Measurements from ENCODE around the gene BATF2. TPM values are rescaled to one million over a fixed set of nuclear protein-coding genes. Genes with fewer than 3 reads are reported as not detected.

BATF2 gene
- total and polyA plus RNA-seq, 3 donors from 2014 or later, result 0.94 to 2.7 (median 1.5) TPM

GRCh38 chr11:64967375-64967774, 29.4 kb downstream of the BATF2 start:
- Histone ChIP-seq H3K4me1 (peaks cover 2% of the 10 kb centered on the region), H3K36me3 (ENCODE audit: low read depth, missing control alignments) (no peaks in the 10 kb centered on the region), H3K9me3 (no peaks in the 10 kb centered on the region), H3K27ac (no peak overlapping the region), H3K27me3 (no peaks in the 10 kb centered on the region), H3K4me3 (no peak overlapping the region)
- 82 to 92% methylated on average over 3 of the region's 3 CpGs for WGBS, 2 donors
- DNase-seq, result no peak
- TF ChIP-seq CTCF (IDR thresholded peaks at IDR 0.05), result no peak
- no peak for TF ChIP-seq POLR2A (IDR thresholded peaks at IDR 0.05)
- intact Hi-C loops (cut with DNase I; ENCODE audit: low total_unique reads), result no loop called here

GRCh38 chr11:64963072-64963631, 33.6 kb downstream of the BATF2 start:
- no peaks in the 10 kb centered on the region for H3K27me3 ChIP-seq
- intact Hi-C loops (cut with DNase I; ENCODE audit: low total_unique reads), result no loop called here
- peaks cover 2% of the 10 kb centered on the region for H3K4me1 ChIP-seq
- no peak for TF ChIP-seq CTCF (IDR thresholded peaks at IDR 0.05)
- no peak for TF ChIP-seq POLR2A (IDR thresholded peaks at IDR 0.05)
- H3K9me3 ChIP-seq, result no peaks in the 10 kb centered on the region
- H3K4me3 ChIP-seq, result no peak overlapping the region
- H3K36me3 ChIP-seq (ENCODE audit: low read depth, missing control alignments), result no peaks in the 10 kb centered on the region
- 81 to 86% methylated on average over 5 of the region's 5 CpGs for WGBS, 2 donors
- H3K27ac ChIP-seq, result no peak overlapping the region
- DNase-seq, result no peak

GRCh38 chr11:64960719-64961118, 36.1 kb downstream of the BATF2 start:
- DNase-seq, result no peak
- TF ChIP-seq POLR2A (IDR thresholded peaks at IDR 0.05) (no peak), CTCF (IDR thresholded peaks at IDR 0.05) (no peak)
- H3K4me3 ChIP-seq, result no peak overlapping the region
- H3K36me3 ChIP-seq (ENCODE audit: low read depth, missing control alignments), result no peaks in the 10 kb centered on the region
- 71 to 74% methylated on average over 4 of the region's 4 CpGs for WGBS, 2 donors
- no peak overlapping the region for H3K27ac ChIP-seq
- no peaks in the 10 kb centered on the region for H3K27me3 ChIP-seq
- H3K4me1 ChIP-seq, result peaks cover 2% of the 10 kb centered on the region
- intact Hi-C loops (cut with DNase I; ENCODE audit: low total_unique reads), result no loop called here
- H3K9me3 ChIP-seq, result no peaks in the 10 kb centered on the region

- intact Hi-C loops (cut with DNase I; ENCODE audit: low total_unique reads), result no loop called here
Observed at GRCh38 chr11:64959498-64959897, 37.3 kb downstream of the BATF2 start.

More at GRCh38 chr11:64959498-64959897, 37.3 kb downstream of the BATF2 start:
- Histone ChIP-seq H3K4me3 (no peak overlapping the region), H3K27ac (no peak overlapping the region), H3K9me3 (no peaks in the 10 kb centered on the region), H3K4me1 (no peaks in the 10 kb centered on the region), H3K36me3 (ENCODE audit: low read depth, missing control alignments) (no peaks in the 10 kb centered on the region), H3K27me3 (no peaks in the 10 kb centered on the region)
- no peak for DNase-seq
- TF ChIP-seq POLR2A (IDR thresholded peaks at IDR 0.05) (no peak), CTCF (IDR thresholded peaks at IDR 0.05) (no peak)
- WGBS, 2 donors, result 66 to 77% methylated on average over 3 of the region's 3 CpGs
